ENCODE data around the gene SAYSD1.
A peak's percentile ranks its signal among the peaks of the same experiment; 100 is the strongest.

Gene SAYSD1, protein sequence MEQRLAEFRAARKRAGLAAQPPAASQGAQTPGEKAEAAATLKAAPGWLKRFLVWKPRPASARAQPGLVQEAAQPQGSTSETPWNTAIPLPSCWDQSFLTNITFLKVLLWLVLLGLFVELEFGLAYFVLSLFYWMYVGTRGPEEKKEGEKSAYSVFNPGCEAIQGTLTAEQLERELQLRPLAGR
- long read RNA-seq, transcript SAYSD1-201 (2 exons, 2,020 nt), result major isoform, 27 of 27 reads
- long read RNA-seq, partial matches to known transcripts, result 0 of 27 reads
- long read RNA-seq, other reads (novel, unspliced or antisense), result 0 of 27 reads

DNA sequence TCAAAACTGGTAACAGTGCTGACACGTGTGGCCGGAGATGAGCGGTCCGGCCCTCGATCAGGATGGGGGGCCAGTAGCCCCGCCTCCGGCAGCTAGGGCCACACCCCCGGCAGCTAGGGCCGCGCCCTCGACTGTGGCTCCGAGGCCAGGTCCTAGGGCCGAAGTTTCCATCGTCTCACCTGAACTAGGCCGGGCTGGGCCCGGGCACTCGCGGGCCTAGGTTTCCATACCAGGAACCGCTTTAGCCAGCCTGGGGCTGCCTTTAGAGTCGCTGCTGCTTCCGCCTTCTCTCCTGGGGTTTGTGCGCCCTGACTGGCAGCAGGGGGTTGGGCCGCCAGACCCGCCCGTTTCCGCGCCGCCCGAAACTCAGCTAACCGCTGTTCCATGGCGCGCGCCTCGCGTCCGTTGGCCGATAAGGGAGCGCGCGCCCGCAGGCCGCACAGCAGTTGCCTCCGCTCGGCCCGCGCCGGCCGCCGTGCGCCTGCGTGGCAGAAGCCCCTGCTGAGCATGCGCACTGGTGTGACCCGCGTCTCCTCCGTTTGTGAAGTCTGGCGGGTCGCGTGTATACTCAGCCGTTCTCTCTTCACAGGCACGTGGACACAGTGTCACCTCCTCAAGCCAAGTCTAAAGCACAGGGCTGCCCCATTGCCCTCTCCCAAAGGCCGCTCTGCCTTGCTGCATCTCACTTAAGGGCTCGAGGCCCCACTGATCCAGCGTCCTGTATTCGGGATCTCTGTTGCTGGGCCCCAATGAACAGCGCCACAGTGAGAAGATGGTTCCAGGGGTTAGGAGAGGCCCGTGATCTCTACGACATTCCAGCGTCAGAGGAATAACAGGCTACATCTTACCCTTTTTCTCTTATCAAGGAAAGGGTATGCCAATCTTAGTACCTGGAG, at the start of gene SAYSD1:
TSS of gene SAYSD1 (minus strand) at position 483 of the 896 bp plus-strand sequence. CDS start at position 386, 97 bp downstream.
- peak within 1 kb of the TSS; percentile 94 for H3K27ac ChIP-seq (replicated peaks)
- H3K4me3 ChIP-seq (replicated peaks; ENCODE audit: insufficient read depth, low read length), result peak within 1 kb of the TSS; percentile 64
- DNase-seq (ENCODE audit: low read depth in 1 of 2, low spot score in 1 of 2), result peak; percentile 89 to 92
- TF ChIP-seq, protein P1, sequence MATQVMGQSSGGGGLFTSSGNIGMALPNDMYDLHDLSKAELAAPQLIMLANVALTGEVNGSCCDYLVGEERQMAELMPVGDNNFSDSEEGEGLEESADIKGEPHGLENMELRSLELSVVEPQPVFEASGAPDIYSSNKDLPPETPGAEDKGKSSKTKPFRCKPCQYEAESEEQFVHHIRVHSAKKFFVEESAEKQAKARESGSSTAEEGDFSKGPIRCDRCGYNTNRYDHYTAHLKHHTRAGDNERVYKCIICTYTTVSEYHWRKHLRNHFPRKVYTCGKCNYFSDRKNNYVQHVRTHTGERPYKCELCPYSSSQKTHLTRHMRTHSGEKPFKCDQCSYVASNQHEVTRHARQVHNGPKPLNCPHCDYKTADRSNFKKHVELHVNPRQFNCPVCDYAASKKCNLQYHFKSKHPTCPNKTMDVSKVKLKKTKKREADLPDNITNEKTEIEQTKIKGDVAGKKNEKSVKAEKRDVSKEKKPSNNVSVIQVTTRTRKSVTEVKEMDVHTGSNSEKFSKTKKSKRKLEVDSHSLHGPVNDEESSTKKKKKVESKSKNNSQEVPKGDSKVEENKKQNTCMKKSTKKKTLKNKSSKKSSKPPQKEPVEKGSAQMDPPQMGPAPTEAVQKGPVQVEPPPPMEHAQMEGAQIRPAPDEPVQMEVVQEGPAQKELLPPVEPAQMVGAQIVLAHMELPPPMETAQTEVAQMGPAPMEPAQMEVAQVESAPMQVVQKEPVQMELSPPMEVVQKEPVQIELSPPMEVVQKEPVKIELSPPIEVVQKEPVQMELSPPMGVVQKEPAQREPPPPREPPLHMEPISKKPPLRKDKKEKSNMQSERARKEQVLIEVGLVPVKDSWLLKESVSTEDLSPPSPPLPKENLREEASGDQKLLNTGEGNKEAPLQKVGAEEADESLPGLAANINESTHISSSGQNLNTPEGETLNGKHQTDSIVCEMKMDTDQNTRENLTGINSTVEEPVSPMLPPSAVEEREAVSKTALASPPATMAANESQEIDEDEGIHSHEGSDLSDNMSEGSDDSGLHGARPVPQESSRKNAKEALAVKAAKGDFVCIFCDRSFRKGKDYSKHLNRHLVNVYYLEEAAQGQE (IDR thresholded peaks at IDR 0.05; ENCODE audit: insufficient replicate concordance, low read depth), result no peak
- peak; percentile 69 for TF ChIP-seq POLR2AphosphoS5 (IDR thresholded peaks at IDR 0.05; ENCODE audit: low read depth)
- TF ChIP-seq GABPA (IDR thresholded peaks at IDR 0.05; ENCODE audit: low read depth), result no peak
- TF ChIP-seq, protein P2, sequence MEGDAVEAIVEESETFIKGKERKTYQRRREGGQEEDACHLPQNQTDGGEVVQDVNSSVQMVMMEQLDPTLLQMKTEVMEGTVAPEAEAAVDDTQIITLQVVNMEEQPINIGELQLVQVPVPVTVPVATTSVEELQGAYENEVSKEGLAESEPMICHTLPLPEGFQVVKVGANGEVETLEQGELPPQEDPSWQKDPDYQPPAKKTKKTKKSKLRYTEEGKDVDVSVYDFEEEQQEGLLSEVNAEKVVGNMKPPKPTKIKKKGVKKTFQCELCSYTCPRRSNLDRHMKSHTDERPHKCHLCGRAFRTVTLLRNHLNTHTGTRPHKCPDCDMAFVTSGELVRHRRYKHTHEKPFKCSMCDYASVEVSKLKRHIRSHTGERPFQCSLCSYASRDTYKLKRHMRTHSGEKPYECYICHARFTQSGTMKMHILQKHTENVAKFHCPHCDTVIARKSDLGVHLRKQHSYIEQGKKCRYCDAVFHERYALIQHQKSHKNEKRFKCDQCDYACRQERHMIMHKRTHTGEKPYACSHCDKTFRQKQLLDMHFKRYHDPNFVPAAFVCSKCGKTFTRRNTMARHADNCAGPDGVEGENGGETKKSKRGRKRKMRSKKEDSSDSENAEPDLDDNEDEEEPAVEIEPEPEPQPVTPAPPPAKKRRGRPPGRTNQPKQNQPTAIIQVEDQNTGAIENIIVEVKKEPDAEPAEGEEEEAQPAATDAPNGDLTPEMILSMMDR (IDR thresholded peaks at IDR 0.05; ENCODE audit: insufficient read depth, low read length), result no peak
- TF ChIP-seq SPI1 (IDR thresholded peaks at IDR 0.05; ENCODE audit: borderline replicate concordance, low read depth), result no peak
- H3K27me3 ChIP-seq (ENCODE audit: insufficient read depth, poor library complexity, severe bottlenecking), result no peaks in the 10 kb centered on the region

DNA sequence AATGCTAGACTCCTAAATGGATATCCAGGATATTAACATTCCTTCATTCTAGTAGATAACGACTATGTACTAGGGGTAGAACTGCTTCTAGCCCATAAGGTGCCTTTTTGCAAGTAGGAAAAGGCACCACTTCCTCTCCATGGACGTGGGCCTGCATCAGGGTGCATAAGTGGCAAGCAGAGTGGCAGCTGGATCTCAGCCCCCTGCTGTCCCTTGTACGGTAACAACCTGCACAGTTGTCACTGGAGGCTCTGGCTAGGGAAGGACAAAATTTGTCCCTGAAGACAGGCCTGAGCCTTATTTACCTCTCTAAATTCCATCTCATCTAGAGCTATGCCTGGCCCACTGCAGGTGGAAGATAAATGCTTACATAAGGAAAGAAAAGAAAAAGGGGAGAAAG, 42.5 kb upstream of the SAYSD1 start:
- DNase-seq (ENCODE audit: low read depth in 1 of 2, low spot score in 1 of 2), result no peak
- Histone ChIP-seq H3K27me3 (ENCODE audit: insufficient read depth, poor library complexity, severe bottlenecking) (no peaks in the 10 kb centered on the region), H3K4me3 (replicated peaks; ENCODE audit: insufficient read depth, low read length) (no peak overlapping the region), H3K27ac (replicated peaks) (no peak overlapping the region)
- TF ChIP-seq, protein P1 (IDR thresholded peaks at IDR 0.05; ENCODE audit: insufficient replicate concordance, low read depth), result no peak
- TF ChIP-seq GABPA (IDR thresholded peaks at IDR 0.05; ENCODE audit: low read depth) (no peak), POLR2AphosphoS5 (IDR thresholded peaks at IDR 0.05; ENCODE audit: low read depth) (no peak), SPI1 (IDR thresholded peaks at IDR 0.05; ENCODE audit: borderline replicate concordance, low read depth) (peak; percentile 10; the same call in 1 of the 2 replicates)

DNA sequence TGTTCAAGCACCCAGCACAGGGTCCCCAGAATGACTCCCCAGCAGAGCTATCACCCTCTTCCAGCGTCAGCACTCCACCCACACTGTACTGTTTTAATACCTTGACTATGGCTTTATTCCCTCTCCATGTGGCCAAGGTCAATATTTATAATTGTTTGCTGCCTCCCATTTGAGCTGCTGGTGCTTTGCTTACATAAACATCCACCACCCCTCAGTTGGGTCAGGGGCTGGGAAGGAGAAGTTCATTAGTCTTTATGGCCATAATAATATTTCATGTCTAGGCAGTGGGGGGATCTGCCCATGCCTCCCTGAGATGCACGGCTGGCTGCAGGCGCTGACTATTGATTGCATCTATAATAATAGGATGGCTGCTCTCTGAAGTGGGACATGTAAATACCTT, 41.8 kb upstream of the SAYSD1 start:
- TF ChIP-seq, protein P1 (IDR thresholded peaks at IDR 0.05; ENCODE audit: insufficient replicate concordance, low read depth), result no peak
- TF ChIP-seq POLR2AphosphoS5 (IDR thresholded peaks at IDR 0.05; ENCODE audit: low read depth), result no peak
- TF ChIP-seq SPI1 (IDR thresholded peaks at IDR 0.05; ENCODE audit: borderline replicate concordance, low read depth), result no peak
- no peak for TF ChIP-seq GABPA (IDR thresholded peaks at IDR 0.05; ENCODE audit: low read depth)
- TF ChIP-seq, protein P2 (IDR thresholded peaks at IDR 0.05; ENCODE audit: insufficient read depth, low read length), result no peak
- H3K4me3 ChIP-seq (replicated peaks; ENCODE audit: insufficient read depth, low read length), result no peak overlapping the region
- no peak overlapping the region for H3K27ac ChIP-seq (replicated peaks)
- no peak for DNase-seq (ENCODE audit: low read depth in 1 of 2, low spot score in 1 of 2)
- peaks cover 2% of the 10 kb centered on the region for H3K27me3 ChIP-seq (ENCODE audit: insufficient read depth, poor library complexity, severe bottlenecking)
